GM21786 (cell line): ENCODE data around the gene SCIMP.
"Not testable (repeated sequence)": the region's sequence is repeated elsewhere in the genome, so short reads cannot be mapped to it uniquely, and the experiment has no call there.

ENCODE experiments used
- ATAC-seq: cut with Tn5 transposase; IDR thresholded peaks from one replicate; pipeline ENCODE4 v1.9.1; 2021; ENCODE audit not compliant: unreplicated experiment

The SCIMP gene

DNA sequence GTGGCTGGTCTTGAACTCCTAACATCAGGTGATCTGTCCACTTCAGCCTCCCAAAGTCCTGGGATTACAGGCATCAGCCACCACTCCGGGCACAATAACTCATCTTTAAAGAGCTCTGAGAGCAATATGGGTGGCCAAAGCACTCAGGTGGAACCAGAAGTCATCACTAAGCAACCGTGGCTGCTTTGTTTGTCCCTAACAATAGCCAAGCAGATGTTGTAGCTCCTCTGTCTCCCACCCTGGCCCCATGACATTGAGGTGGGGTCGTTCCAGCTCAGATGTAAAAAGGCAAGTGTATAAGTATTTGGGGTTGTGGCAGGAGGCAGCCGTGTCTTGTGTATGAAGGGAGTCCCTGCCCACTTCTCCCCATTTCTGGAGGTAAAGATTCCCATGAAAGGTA is 3.7 kb upstream of the SCIMP start:
- no peak for ATAC-seq

DNA sequence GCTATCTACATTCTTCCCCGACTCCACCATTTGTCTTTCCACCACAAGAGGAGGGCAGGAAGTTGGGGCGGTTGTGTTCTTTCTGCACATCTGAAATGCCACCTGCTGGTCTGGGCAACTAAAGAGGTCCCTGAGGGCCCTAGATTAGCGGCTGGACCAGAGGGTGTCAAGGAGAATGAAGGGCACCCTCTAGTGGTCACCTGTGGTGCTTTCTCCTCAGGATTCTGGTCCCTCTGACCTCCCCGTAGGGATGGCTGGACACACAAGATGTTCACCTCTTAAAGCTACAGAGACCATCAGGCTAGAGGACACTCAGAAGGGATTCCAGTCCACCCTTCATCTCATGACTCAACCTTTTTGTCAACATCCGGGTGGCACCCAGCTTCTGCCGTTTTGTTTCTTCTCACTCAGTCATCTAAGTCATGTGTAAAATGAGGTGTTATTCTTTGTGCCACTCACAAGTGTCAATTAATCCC is 2.9 kb upstream of the SCIMP start:
- ATAC-seq, result no peak

DNA sequence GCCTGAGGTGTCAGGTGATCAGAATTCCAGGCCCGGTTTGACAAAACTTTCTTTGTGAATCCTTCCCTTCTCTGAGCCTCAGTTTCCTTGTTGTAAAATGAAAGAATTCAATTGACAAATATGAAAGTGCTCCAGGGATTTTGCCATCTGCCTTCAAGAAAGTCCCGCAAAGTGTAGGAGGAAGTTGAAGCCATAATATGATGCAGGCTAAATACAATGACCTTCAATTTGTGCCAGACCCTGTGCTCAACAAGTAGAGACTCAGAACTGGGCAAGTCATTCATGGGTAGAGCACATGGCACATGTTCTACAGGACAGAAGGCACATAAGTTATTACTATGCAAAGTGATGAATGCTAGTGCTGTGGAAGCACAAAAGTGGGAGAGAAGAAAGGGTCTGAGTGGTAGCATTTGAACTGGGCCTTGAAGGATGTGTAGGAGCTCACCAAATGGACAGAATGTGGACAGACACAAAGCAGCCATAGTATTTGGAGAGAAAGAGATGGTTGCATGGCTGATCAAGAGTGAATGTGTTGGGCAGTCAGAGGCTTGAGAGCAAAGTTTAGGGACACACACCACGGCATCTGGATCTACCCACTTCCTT is 2.4 kb upstream of the SCIMP start:
- no peak for ATAC-seq

DNA sequence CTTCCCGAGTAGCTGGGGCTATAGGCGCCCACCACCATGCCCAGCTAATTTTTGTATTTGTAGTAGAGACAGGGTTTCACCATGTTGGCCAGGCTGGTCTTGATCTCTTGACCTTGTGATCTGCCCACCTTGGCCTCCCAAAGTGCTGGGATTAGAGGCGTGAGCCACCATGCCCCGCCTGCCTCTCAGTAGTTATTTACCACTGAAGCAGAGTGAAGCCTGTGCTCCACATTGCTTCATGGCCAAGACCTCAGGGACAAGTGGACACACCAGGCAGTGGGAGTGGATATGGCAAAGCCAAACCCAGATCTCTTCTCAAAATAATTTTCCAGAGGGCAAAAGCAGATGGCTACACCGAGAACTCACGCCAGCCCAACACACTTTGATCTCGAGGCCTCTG is 1.2 kb downstream of the SCIMP start:
- ATAC-seq, result not testable (repeated sequence)

DNA sequence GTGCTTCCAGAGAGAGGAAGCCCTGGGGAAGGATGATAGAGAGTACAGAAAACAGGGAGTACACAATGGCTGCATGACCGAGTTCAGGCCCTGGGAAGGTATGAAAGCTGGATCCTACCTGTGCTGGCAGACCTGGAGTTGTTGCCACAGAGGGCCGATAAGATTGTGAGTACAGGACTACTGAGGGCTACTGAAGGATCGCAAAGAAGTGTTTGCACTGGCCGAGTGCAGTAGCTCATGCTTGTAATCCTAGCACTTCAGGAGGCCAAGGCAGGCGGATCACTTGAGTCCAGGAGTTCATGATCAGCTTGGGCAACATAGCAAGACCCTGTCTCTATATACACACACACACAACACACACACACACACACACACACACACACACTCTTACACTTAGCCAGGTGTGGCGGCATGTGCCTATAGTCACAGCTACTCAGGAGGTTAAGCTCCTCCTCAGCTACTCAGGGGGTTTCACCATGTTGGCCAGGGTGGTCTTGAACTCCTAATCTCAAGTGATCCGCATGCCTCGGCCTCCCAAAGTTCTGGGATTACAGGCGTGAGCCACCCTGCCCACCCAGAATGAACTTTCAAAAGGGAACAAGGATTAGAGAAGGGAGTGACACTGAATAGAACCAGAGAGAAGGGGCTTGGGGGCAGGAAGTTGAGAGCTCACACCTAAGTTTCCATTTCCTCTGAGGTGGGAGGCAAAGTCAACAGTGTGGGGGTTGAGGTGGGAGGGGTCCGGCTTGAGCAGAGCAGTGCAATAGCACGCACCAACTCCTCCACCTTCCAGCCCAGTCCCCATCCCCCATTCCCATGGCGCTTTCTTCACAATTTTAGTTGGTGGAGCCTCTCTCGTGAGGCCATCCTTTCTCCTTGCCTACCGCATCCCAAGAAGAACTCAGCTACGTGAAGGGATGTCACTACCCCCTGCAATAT is 7.5 kb downstream of the SCIMP start:
- no peak for ATAC-seq

DNA sequence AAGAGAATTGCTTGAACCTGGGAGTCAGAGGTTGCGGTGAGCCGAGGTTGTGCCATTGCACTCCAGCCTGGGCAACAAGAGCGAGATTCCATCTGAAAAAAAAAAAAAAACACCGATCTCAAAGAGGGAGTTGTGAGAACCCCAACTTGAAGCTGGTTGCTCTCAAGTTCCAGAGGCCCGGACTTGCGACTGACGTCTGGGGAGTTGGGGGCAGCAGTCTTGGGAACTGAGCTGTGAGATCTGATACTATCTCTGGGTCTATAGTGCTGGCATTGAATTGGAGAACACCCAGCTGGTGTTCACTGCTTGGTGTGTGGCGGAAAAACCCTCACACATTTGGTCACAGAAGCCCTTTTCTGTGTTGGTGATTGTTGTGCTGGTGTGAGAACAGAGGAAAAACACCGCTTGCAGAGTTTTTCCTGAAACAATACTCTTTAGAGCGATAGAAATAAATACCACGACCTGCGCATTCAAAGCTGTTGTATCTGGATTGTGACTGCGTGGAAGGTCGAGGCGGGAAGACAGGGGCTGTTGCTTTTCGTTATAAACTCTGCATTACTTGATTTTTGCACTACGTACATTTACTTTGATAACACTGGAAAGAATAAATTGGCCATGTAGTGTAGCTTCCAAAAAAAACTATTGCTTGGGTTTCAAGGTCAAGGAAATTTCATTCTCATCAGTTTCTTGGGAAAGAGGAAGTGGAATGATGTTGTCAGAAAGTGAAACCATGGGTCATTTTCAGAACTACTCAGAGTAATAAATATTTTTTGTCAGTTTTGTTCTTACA is 8.8 kb downstream of the SCIMP start:
- no peak for ATAC-seq

DNA sequence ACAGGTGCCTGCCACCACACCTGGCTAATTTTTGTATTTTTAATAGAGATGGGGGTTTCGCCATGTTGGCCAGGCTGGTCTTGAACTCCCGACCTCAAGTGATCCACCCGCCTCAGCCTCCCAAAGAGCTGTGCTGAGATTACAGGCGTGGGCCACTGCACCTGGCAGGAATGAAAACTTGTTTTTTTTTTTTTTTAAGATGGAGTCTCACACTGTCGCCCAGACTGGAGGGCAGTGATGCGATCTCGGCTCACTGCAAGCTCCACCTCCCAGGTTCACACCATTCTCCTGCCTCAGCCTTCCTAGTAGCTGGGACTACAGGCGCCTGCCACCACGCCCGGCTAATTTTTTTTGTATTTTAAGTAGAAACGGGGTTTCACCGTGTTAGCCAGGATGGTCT is 12.7 kb downstream of the SCIMP start:
- not testable (repeated sequence) for ATAC-seq

DNA sequence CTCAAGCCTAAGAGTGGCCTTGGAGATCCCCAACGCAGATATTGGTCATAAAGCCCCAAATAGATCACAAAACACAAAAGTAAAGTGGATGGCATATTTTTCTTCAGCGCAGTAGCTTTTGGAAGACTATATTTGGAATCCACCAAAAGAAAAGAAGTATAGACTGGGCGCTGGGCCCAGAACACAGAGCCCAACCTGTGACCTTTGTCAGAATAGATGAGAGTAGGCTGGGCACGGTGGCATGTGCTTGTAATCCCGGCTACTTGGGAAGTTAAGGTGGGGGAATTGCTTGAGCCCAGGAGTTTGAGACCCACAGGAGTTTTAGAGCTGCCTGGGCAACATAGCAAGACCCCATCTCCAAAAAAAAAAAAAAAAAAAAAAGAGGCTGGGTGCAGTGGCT is 14.6 kb downstream of the SCIMP start:
- ATAC-seq, result no peak

DNA sequence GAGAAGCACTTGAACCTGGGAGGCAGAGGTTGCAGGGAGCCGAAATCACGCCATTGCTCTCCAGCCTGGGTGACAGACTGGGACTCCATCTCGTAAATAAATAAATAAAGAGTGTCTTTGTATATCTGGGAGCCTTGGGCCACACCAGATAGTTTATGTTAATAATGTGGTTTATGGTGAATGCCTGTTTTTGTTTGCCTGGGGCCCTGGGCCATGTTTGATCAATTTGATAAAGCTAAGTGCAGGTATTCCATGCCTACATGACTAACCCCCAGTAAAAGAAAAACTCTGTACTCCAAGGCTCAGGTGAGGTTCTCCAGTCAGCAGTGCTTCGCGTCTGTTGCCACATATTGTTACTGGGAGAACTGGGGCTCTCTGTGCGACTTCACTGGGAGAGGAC is 15.1 kb downstream of the SCIMP start:
- no peak for ATAC-seq

DNA sequence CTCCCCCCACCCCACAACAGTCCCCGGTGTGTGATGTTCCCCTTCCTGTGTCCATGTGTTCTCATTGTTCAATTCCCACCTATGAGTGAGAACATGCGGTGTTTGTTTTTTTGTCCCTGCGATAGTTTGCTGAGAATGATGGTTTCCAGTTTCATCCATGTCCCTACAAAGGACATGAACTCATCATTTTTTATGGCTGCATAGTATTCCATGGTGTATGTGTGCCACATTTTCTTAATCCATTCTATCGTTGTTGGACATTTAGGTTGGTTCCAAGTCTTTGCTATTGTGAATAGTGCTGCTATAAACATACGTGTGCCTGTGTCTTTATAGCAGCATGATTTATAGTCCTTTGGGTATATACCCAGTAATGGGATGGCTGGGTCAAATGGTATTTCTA is 17.1 kb downstream of the SCIMP start:
- not testable (repeated sequence) for ATAC-seq

DNA sequence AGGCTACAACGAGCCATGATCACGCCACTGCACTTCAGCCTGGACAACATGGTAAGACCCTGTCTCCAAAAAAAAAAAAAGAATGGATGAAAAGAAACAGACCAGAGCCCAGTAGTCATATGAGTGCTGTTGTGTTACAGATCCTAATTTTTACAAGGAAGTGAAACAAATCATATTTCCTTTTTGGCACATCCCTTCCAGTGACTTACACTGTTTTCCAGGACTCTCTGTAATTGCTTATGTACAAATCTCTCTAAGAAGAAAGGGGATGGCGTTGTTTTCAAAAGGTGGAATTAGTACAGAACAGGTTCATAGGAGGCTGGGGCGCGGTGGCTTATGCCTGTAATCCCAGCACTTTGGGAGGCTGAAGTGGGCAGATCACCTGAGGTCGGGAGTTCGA is 23.2 kb downstream of the SCIMP start:
- no peak for ATAC-seq

DNA sequence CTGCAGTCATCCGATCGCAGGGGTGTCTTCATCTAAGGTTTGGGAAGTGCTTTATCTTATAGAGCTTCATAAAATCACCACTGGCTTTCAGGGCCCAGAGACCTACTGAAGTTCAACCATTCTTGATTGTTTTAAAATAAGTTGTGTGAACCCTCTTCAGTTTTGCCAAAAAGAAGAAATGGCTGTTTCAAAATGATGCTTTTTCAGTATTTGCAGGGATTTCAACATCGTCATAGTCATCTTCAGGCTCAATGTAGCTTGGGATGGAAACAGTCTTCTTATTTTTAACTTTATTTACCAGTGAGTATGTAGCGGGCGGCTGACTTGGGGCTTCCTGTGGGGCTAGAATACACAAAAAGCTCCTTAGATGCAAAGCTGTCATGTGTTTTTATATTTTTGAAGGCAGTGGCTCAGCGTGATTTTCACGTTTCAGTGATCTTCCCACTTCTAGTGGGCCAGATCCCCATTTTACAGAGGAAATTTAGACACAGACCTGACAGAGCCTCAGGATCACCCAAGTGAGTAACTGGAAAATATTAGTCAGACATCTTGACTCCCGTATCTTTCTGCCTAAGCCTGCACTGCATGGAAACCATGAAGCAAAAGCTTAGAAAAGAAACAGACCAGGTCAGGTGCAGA is 23.9 kb downstream of the SCIMP start:
- ATAC-seq, result no peak

DNA sequence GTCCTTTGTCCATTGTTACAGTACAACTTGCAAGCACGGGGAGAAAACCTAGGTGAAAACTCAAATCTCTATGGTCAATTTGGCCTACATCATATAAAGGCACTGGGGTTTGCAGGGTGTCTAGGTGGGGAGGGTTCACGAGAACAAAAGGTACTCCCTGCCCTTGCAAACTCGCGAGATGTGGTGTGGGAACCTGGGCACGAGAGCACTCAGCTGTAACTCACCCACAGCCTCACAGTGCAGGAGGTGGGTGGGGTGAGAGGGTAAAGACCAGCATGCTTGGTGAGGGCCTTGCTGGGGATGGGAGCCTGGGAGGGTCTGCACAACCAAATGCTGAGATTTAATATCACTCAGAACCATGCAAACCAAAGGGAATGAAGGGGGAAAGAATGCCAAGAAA is 24.6 kb downstream of the SCIMP start:
- ATAC-seq, result no peak

DNA sequence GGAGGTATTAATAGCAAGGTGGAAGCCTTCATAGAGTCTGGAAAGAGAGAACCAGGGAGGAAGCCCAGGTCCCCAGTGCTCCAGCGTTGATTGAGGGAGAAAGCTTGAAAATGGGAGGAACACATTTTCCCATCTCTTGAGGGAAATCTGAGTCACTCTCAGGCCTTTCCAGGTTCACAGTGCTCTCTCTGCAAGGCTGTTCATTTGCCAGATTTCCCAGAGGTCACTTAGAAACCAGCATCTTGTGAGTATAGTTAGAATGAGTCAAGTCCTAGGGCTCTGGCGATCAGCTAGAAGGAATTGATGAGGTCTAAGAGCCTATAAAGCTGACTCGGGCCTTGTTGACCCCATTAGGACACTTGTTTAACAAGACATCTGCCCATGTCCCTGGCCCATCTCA is 25.3 kb downstream of the SCIMP start:
- no peak for ATAC-seq

DNA sequence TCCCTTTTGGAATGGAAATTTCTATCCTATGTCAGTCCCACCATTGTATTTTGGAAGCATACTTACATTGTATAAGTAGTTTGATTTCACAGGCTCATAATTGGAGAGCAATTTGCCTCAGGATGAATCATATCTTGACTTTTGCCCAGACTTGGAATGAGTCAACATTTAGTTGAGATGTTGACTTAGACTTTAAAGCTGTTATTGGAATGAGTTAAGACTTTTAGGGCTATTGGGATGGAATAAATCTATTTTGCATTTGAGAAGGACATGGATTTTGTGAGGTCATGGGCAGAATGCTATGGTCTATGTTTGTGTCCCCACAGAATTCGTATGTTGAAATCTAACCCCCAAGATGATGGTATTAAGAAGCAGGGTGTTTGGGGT is 30.8 kb downstream of the SCIMP start:
- no peak for ATAC-seq

DNA sequence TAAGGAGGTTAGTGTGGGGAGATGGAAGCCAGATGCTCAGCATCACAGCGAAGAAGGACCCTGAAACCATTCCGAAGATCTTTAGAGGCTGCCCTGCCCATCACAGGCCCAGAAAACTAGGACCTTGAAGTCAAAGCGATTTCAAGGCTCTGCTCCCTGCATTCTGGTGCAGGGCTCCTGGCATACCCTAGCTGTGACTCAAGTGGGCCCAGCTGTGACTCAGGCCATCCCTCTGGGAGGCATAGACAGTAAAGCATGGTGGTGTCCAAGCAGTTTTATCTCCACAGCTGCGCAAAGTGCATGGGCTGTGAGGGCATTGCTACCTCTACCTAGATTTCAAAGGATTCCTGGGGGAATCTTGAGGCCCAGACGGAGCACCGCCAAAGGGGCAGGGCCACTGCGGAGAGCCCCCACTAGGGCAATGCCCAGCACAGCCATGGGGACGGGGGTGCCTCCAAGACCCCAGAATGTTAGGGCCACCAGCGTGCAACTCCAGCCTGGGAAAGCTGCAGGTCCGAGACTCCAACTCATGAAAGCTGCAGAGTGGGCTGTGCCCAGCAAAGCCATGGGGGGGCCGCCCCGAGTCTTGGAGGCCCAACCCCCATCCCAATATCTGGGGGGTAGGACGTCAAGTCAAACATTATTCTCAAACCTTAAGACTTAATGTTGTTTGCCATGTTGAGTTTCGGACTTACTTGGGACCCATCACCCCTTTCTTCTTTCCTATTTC is 31.3 kb downstream of the SCIMP start:
- no peak for ATAC-seq

DNA sequence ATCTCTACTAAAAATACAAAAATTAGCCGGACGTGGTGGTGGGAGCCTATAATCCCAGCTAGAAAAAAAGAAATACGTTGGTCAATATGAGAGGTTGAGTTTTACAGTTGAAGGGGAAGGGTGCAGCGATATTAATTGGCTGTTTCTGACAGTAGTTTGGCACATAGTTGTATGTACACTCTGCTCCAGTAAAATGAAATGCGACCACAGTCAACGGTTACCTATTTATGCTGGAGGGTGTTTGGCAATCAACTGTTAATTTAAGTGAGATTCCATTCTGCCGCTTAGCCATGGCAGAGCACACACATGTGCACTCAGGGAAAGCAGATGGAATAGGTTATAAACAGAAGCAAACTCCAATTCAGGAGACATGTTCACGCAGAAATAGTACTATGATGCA is 33.6 kb downstream of the SCIMP start:
- no peak for ATAC-seq

DNA sequence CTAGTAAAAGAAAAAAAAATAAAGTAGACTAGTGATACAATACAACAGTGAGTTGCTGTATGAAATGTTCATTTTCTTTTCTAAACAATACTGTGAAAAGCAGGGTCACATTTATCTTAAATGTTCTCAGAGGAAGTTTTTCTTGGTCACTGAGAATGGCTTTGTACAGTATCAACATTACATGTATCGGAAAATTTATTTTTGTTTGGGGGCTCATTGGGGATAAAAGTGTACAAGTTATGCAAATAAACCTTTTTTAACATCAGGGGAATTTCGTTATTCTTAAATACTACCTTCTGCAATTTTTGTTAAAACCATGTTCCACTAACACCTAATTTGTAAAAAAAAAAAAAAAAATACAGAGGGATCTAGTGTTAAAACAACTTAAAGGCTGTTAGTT is 34.3 kb downstream of the SCIMP start:
- no peak for ATAC-seq

DNA sequence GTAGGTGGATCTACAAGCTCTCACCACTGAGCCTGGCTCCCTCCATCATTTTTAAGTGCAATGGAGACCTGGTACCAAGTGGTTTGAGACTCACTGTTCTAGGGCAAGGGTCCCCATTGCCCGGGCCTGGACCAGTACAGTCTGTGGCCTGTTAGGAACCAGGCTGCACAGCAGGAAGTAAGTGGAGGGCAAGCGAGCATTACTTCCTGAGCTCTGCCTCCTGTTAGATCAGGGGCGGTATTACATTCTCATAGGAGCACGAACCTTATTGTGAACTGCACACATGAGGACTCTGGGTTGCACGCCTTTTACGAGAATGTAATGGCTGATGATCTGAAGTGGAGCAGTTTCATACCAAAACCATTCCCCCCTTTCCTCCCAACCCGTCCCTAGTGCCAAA is 36.2 kb downstream of the SCIMP start:
- no peak for ATAC-seq

DNA sequence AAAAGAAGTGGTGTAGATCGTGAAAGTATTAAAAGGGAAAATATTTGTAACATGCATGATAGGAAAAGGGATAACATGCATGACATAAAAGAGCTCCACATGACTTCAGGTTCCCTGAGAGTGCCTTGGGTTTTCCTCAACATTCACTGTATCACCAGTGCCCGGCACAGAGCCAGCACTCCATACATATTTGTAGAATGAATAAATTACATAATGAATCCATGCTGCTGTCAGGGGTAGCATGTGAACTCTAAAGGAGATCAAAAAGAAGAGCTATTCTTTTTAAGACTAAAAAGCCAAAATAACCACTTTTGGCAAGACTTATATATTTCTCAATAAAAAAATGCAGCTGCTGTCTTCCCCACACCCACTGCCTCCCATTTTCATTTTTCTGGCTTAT is 40.3 kb downstream of the SCIMP start:
- ATAC-seq, result no peak
